Measurements from ENCODE around the gene MBTPS1. TPM values are rescaled to one million over a fixed set of nuclear protein-coding genes. Genes with fewer than 3 reads are reported as not detected.

The MBTPS1 gene
- total RNA-seq, 1 donor from 2014 or later: 95.6 TPM

GRCh38 chr16:84087466-84088151 is 29.1 kb downstream of the MBTPS1 start:
- DNase-seq (ENCODE audit: low spot score in 2 of 2): no peak
- no peaks in the 10 kb centered on the region for H3K27me3 ChIP-seq
- H3K36me3 ChIP-seq: peaks cover 59 to 78% of the 10 kb centered on the region in 2 donors
- no peak overlapping the region for H3K4me3 ChIP-seq
- intact Hi-C loops (cut with DNase I): no loop called here
- no peak overlapping the region for H3K27ac ChIP-seq
- peaks cover 4 to 5% of the 10 kb centered on the region in 2 donors for H3K4me1 ChIP-seq
- TF ChIP-seq, protein P1, sequence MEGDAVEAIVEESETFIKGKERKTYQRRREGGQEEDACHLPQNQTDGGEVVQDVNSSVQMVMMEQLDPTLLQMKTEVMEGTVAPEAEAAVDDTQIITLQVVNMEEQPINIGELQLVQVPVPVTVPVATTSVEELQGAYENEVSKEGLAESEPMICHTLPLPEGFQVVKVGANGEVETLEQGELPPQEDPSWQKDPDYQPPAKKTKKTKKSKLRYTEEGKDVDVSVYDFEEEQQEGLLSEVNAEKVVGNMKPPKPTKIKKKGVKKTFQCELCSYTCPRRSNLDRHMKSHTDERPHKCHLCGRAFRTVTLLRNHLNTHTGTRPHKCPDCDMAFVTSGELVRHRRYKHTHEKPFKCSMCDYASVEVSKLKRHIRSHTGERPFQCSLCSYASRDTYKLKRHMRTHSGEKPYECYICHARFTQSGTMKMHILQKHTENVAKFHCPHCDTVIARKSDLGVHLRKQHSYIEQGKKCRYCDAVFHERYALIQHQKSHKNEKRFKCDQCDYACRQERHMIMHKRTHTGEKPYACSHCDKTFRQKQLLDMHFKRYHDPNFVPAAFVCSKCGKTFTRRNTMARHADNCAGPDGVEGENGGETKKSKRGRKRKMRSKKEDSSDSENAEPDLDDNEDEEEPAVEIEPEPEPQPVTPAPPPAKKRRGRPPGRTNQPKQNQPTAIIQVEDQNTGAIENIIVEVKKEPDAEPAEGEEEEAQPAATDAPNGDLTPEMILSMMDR (IDR thresholded peaks at IDR 0.05): no peak
- no peaks in the 10 kb centered on the region for H3K9me3 ChIP-seq

GRCh38 chr16:84087001-84087400 is 29.7 kb downstream of the MBTPS1 start:
- Histone ChIP-seq H3K4me3 (no peak overlapping the region), H3K27ac (no peak overlapping the region), H3K9me3 (no peaks in the 10 kb centered on the region), H3K36me3 (peaks cover 54 to 77% of the 10 kb centered on the region in 2 donors), H3K27me3 (no peaks in the 10 kb centered on the region), H3K4me1 (peaks cover 4 to 5% of the 10 kb centered on the region in 2 donors)
- TF ChIP-seq, protein P1 (IDR thresholded peaks at IDR 0.05): no peak
- DNase-seq (ENCODE audit: low spot score in 2 of 2): no peak
- intact Hi-C loops (cut with DNase I): no loop called here

GRCh38 chr16:84086341-84086740 is 30.4 kb downstream of the MBTPS1 start:
- no peak overlapping the region for H3K27ac ChIP-seq
- DNase-seq (ENCODE audit: low spot score in 2 of 2): no peak
- TF ChIP-seq, protein P1 (IDR thresholded peaks at IDR 0.05): no peak
- peaks cover 47 to 77% of the 10 kb centered on the region in 2 donors for H3K36me3 ChIP-seq
- no peak overlapping the region for H3K4me3 ChIP-seq
- intact Hi-C loops (cut with DNase I): no loop called here
- H3K27me3 ChIP-seq: no peaks in the 10 kb centered on the region
- H3K4me1 ChIP-seq: peaks cover 4 to 5% of the 10 kb centered on the region in 2 donors
- no peaks in the 10 kb centered on the region for H3K9me3 ChIP-seq

- no peak for DNase-seq (ENCODE audit: low spot score in 2 of 2)
- Histone ChIP-seq H3K9me3 (no peaks in the 10 kb centered on the region), H3K27me3 (no peaks in the 10 kb centered on the region), H3K36me3 (peaks cover 47 to 77% of the 10 kb centered on the region in 2 donors), H3K27ac (no peak overlapping the region), H3K4me3 (no peak overlapping the region), H3K4me1 (peaks cover 4 to 5% of the 10 kb centered on the region in 2 donors)
- intact Hi-C loops (cut with DNase I): no loop called here
- TF ChIP-seq, protein P1 (IDR thresholded peaks at IDR 0.05): no peak
These were observed 31.0 kb downstream of the MBTPS1 start for GRCh38 chr16:84085773-84086172.

- Histone ChIP-seq H3K9me3 (no peaks in the 10 kb centered on the region), H3K36me3 (peaks cover 48 to 77% of the 10 kb centered on the region in 2 donors), H3K27ac (no peak overlapping the region), H3K4me1 (peaks cover 4 to 5% of the 10 kb centered on the region in 2 donors), H3K4me3 (no peak overlapping the region), H3K27me3 (no peaks in the 10 kb centered on the region)
- intact Hi-C loops (cut with DNase I): no loop called here
- DNase-seq (ENCODE audit: low spot score in 2 of 2): no peak
- TF ChIP-seq, protein P1 (IDR thresholded peaks at IDR 0.05): no peak
These were observed 31.5 kb downstream of the MBTPS1 start for GRCh38 chr16:84085271-84085667.

Measured in ascending aorta (tissue), 2 donors.